Measurements from ENCODE around the gene C6orf132. TPM values are rescaled to one million over a fixed set of nuclear protein-coding genes. Genes with fewer than 3 reads are reported as not detected.

C6orf132 gene
- total and polyA plus RNA-seq, 2 of the 4 experiments (the other 2 are of a cell fraction) = 0.72 to 1.7 TPM

- H4K20me1 ChIP-seq (ENCODE audit: insufficient read depth, low read length) = no peaks in the 10 kb centered on the region
- ChIA-PET CTCF (interaction anchor here (0.5 kb wide), 1 partner anchor 80 kb away, joined by 7 read pairs; no protein-coding TSS in a partner anchor), POLR2A (ENCODE audit: unreplicated experiment) (interaction anchor here (0.6 kb wide), 1 partner anchor 104 kb away, joined by 3 read pairs; no protein-coding TSS in a partner anchor)
Measured at GRCh38 chr6:42083530-42083929, 58.9 kb downstream of the C6orf132 start.

More at GRCh38 chr6:42083530-42083929, 58.9 kb downstream of the C6orf132 start:
- Histone ChIP-seq H2BK5ac (ENCODE audit: low read depth, low read length, poor library complexity, severe bottlenecking) (no peak overlapping the region), H3K27ac (ENCODE audit: insufficient read depth, low read length) (no peak overlapping the region), H3K4me2 (ENCODE audit: low read depth, low read length) (no peak overlapping the region), H3K4me1 (ENCODE audit: control insufficient read depth, insufficient read depth, low read length) (no peaks in the 10 kb centered on the region), H3K56ac (ENCODE audit: extremely low read depth, insufficient read depth, low read length) (no peak overlapping the region), H3K14ac (replicated peaks; ENCODE audit: low read depth, low read length) (no peak overlapping the region), H3K9me1 (ENCODE audit: insufficient read depth, low read length) (peaks cover 3% of the 10 kb centered on the region), H3K23ac (ENCODE audit: low read depth, low read length) (no peak overlapping the region), H3K4me3 (ENCODE audit: insufficient read depth, low read depth, low read length) (no peak overlapping the region), H2AK5ac (ENCODE audit: low read depth, low read length) (no peak overlapping the region), H3K4ac (ENCODE audit: low read depth, low read length) (no peak overlapping the region), H2AK9ac (replicated peaks; ENCODE audit: low read depth, low read length, poor library complexity) (no peak overlapping the region), H3K9me3 (ENCODE audit: control insufficient read depth, insufficient read depth, low read length) (no peaks in the 10 kb centered on the region), H3K27me3 (ENCODE audit: control insufficient read depth, insufficient read depth, low read length) (no peaks in the 10 kb centered on the region), H2BK20ac (ENCODE audit: low read depth, low read length) (no peak overlapping the region), H3K9ac (ENCODE audit: low read depth, low read length) (no peak overlapping the region), H2AFZ (replicated peaks; ENCODE audit: low read length, poor library complexity) (no peak overlapping the region), H4K91ac (ENCODE audit: insufficient read depth, low read depth, low read length) (no peak overlapping the region), H3K36me3 (ENCODE audit: control insufficient read depth, insufficient read depth, low read length) (peaks cover 9% of the 10 kb centered on the region), H4K5ac (ENCODE audit: low read depth, low read length) (no peak overlapping the region), H4K8ac (ENCODE audit: low read depth in 2 of 2, low read length in 2 of 2) (no peak overlapping the region), H3K79me1 (ENCODE audit: low read depth in 1 of 2, low read length in 2 of 2) (no peaks in the 10 kb centered on the region), H2BK120ac (ENCODE audit: low read depth, low read length) (no peak overlapping the region), H2BK15ac (ENCODE audit: low read depth, low read length) (no peak overlapping the region), H3K18ac (ENCODE audit: low read depth, low read length) (no peak overlapping the region)
- no peak for TF ChIP-seq SMC3 (IDR thresholded peaks at IDR 0.05; ENCODE audit: low read depth, low read length)
- no peak for TF ChIP-seq USF2 (IDR thresholded peaks at IDR 0.05; ENCODE audit: low read depth, low read length)
- no peak for TF ChIP-seq BHLHE40 (IDR thresholded peaks at IDR 0.05; ENCODE audit: low read depth, low read length)
- TF ChIP-seq MXI1 (IDR thresholded peaks at IDR 0.05; ENCODE audit: borderline replicate concordance, low read depth, low read length) = no peak
- TF ChIP-seq ELK1 (IDR thresholded peaks at IDR 0.05; ENCODE audit: borderline replicate concordance, low read depth, low read length) = no peak
- no peak for TF ChIP-seq MAFK (IDR thresholded peaks at IDR 0.05; ENCODE audit: low read depth, low read length)
- no peak for TF ChIP-seq RCOR1 (IDR thresholded peaks at IDR 0.05; ENCODE audit: insufficient replicate concordance, low read length)
- no peak for TF ChIP-seq RFX5 (IDR thresholded peaks at IDR 0.05; ENCODE audit: low read depth, low read length)
- TF ChIP-seq FOS (IDR thresholded peaks at IDR 0.05; ENCODE audit: low read depth, low read length) = no peak
- no peak for TF ChIP-seq CEBPB (IDR thresholded peaks at IDR 0.05; ENCODE audit: low read depth, low read length)
- TF ChIP-seq CTCF (conservative IDR thresholded peaks at IDR 0.05; ENCODE audit: low read depth, low read length) = no peak
- ATAC-seq (ENCODE audit: low read depth) = no peak
- no peak for DNase-seq
- whole genome bisulfite sequencing, 2 experiments (ENCODE audit: extremely low coverage in 2 of 2, insufficient read length in 1 of 2) = 90% methylated on average over 2 of the region's 5 CpGs; no CpG with 5 or more reads in 1 of the 2 experiments
- dilution Hi-C loops (cut with HindIII; ENCODE audit: low sequenced_read_pairs, unreplicated experiment) = no loop called here
- intact Hi-C loops (cut with micrococcal nuclease) = no loop called here
- in situ Hi-C loops (cut with MboI; ENCODE audit: low sequenced_read_pairs) = loop anchor here (25.0 kb wide), 1 partner anchor 804 kb away; the partner anchor contains the start of gene RPL7L1
- no TSS peak for BruUV-seq (replicated peaks)

Data from IMR-90 (cell line).